NCI-H2196 treated with DMSO at 0.1 percent for 48 hours (cell line): ENCODE results near the gene DDX50.
A peak's percentile ranks its signal among the peaks of the same experiment; 100 is the strongest.
"Not testable (repeated sequence)": the region's sequence is repeated elsewhere in the genome, so short reads cannot be mapped to it uniquely, and the experiment has no call there.

Experiments
- DNase-seq: peaks from one replicate; lab custom pipeline; 2025; ENCODE audit not compliant: unreplicated experiment; lab: John Stamatoyannopoulos, UW

Gene DDX50

DNA sequence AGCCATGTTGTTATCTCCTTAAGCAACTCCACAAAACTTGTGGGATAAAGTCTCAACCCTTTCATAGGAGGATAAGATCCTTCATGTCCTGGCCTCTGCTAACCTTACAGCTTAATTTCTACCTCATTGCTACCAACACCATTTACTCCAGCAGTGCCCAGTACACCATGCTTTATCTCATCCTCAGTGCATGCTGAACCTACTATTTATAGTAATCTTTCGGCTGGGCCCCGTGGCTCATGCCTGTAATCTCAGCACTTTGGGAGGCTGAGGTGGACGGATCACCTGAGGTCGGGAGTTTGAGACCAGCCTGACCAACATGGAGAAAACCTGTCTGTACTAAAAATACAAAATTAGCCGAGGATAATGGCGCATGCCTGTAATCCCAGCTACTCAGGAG is 78.6 kb downstream of the DDX50 start:
- not testable (repeated sequence) for DNase-seq

DNA sequence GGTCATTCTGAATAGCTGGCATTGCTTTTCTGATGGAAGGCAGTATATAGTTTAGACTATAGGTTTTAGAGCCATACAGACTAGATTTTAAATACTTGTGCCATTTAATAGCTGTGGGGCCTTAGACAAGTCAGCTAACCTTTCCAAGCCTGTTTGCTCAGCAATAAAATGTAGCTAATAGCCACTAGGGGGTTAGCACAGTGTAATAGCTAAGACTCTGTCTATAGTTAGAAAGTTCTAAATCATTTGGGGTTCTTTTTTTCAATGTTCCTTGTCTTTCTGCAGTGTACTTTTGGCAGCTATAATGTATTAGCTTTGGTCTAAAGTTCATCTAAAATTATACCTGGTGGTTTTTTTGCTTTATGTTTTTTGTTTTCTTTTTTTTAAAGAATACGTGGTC is 80.0 kb downstream of the DDX50 start:
- DNase-seq: no peak

DNA sequence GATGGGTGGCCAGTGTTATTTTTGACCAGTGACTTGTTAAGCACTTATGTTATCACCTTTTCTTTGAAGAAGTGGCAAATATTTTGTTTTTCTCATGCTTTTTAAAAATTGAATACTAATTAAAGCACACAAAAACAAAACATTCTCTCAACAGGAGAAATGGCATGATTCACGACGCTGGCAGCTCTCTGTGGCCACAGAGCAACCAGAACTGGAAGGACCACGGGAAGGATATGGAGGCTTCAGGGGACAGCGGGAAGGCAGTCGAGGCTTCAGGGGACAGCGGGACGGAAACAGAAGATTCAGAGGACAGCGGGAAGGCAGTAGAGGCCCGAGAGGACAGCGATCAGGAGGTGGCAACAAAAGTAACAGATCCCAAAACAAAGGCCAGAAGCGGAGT is 81.3 kb downstream of the DDX50 start:
- DNase-seq: no peak

DNA sequence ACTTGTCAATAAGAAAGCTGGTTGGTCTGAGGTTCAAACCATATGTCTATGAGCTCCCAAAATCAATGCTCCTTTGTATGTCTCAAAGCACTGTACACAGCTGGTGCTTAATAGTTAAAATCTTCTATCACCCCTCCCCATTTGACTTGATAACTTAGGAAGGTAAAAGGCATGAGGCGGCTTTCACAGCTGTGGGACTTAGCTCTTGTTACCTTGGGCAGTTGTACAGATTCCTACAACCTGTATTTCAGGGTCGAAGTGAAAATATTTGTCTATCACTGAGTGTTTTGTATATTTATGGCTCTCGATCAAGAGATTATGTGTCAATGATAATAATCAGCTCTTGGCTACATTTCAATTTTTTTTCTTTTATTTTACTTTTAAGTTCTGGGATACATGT is 86.5 kb downstream of the DDX50 start:
- DNase-seq: no peak

DNA sequence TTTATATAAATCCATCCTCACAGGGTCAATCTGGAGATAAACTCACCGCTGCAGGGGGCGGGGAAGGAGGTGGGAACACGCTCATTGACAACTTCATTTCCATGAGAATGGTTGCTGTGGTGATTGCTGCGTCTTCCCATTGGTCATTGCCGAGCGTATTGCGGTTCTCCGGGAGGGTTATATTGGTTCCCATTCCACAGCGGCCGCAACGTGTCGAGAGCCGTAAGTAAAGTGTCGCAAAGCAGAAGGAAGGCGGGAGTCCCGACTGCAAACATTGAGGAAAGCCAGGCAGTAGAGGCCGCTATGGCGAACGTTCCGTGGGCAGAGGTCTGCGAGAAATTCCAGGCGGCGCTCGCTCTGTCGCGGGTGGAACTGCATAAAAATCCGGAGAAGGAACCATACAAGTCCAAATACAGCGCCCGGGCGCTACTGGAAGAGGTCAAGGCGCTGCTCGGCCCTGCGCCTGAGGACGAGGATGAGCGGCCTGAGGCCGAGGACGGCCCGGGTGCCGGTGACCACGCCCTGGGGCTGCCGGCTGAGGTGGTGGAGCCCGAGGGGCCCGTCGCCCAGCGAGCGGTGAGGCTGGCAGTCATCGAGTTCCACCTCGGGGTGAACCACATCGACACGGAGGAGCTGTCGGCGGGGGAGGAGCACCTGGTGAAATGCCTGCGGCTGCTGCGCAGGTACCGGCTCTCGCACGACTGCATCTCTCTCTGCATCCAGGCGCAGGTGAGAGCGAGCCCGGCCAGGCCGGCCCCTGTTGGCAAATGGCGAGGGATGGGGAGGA is 87.6 kb downstream of the DDX50 start, which contains the start of gene KIFBP:
KIFBP (plus strand) TSS at position 274 of the 787 bp plus-strand sequence; CDS start at position 304, 30 bp downstream.
- DNase-seq: peak; percentile 85

DNA sequence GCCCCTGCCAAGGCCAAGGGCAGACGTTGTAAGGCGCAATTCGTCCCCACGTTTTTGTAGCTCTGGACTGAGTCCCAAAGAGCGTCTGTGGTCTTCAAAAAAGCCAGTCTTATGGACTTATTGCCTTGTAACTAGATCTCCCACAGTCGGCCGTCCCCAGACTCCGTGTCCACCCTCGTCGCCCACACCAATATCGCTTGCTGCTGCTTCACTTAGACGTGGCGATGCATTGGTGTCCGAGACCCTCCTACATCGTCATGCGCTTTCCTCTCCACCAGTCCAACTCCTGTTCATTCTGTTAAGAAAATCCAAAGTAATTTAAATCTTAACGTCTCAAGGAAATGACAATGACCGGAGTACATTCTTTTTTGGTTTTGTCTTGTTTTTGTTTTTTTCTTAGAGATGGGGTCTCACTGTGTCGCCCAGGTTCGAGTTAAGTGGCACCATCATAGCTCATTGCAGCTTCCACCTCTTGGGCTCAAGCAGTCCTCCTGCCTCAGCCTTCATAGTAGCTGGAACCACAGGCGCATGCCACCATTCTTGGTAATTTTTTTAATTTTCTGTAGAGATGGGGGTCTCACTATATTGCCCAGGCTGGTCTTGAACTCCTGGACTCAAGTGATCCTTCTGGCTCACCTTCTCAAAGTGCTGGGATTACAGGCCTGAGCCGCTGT is 88.3 kb downstream of the DDX50 start:
- DNase-seq: no peak

DNA sequence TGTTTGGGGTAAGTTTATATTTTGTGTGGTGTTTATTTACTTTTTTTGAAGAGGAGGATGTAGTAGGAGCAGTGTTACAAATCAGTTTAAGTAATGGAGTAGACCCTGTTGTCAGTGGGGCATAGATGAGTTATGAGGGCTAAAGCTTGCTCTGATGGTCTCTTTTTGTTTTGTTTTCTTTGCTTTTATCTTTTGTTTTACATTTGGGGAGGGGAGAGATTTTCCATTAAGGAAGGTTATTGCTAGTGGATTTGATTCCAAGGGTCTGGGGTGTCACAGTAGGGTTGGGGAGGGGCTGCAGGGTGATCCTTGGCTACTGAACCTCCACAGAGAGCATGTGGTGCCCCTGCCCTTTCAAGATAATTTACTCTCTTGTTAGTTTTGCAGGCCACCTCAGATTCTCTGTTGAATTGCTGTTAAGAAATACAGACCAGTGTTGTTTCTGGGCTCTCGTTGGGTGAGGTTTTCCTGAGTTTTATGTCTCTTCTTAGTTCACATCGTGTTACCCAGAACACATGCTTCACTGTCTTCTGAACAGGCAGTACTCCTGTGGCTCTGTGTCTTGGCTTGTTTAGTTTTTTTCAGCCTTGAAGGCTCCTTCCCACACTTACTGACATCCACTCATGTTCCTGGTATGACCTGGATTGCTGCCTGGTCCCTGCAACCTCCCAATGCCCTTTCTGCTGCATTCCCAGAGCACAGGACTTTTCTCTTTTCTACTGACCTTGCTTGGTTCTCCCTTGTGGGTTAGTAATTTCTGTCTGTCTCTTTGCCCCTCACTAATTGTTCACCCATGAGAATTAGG is 91.7 kb downstream of the DDX50 start:
- DNase-seq: no peak
